Right ventricle myocardium inferior (tissue), 1 donor: Measurements from ENCODE around the gene CCDC12. TPM values are rescaled to one million over a fixed set of nuclear protein-coding genes. Genes with fewer than 3 reads are reported as not detected.

ENCODE experiments used
- ATAC-seq: fragments of 200-7000 bp; cut with Tn5 transposase; one replicate; pipeline ENCODE4 v1.9.1; 2020; ENCODE audit warnings: mild to moderate bottlenecking, moderate library complexity
- DNase-seq: peaks from one replicate; pipeline ENCODE4 v3.0.0; 2021; ENCODE audit errors: missing footprints
- intact Hi-C: fragments of 100-400 bp; cut with DNase I; formaldehyde crosslinking; loops from one replicate; pipeline ENCODE4 v1.11.0; 2022
- total RNA-seq: library from RNA; stranded (reverse); fragmentation: NEBNext Ultra II Directional; extraction: Animal tissue kit (Norgen Biotek cat#: 25700); gene quantifications from one replicate; pipeline ENCODE4 v1.2.1, GENCODE V29; 2021
- donor health status: DM: no; HTN: yes; CAD: no; lungs with severe emphysema.

The CCDC12 gene
- total RNA-seq, 1 donor from 2014 or later: 26.3 TPM

GRCh38 chr3:46883054-46883829 lies 93.3 kb downstream of the CCDC12 start:
- DNase-seq (no peak), ATAC-seq (peak; percentile 43)
- intact Hi-C loops: no loop called here

GRCh38 chr3:46882377-46883053 lies 94.0 kb downstream of the CCDC12 start:
- intact Hi-C loops: no loop called here
- ATAC-seq (peak; percentile 35), DNase-seq (no peak)

DNA sequence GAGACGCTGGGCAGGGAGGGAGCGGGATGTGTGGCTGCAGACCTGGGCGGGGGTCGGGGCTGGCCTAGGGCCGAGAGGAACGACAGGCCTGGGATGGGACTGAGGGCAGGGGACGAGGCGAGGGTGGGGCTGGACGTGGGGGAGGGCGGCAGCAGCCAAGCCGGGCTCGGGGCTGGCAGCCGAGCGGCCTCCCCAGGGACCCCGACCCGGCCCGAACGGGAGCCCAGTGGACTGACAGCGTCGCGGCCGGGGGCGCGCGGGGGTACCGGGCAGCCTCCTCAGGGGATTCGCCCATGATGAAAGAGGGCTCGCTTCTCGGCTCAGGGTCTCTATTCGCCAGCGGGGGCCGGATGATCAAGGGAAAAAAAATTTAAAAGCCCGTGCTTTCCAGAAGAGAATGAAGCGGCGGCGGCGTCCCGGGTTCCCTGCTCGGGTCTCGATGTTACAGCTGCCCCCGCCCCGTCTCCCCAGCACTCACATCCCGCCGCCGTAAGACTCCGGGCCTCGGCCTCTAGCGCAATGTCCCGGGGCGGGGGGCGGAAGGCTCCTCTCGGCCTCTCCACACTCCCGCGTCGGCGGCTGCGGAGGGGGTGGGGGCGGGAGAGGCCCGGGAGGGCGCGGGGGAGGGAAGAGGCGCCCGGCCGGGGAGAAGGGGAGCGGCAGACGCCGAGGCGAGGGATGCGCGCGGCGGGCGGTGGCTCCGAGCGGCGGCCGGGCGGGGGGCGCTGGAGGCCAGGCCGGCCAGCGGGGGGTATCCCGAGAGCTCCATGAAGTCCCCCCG lies 94.8 kb downstream of the CCDC12 start:
- DNase-seq (no peak), ATAC-seq (peak; percentile 57)
- intact Hi-C loops: no loop called here

GRCh38 chr3:46880884-46881595 lies 95.5 kb downstream of the CCDC12 start:
- intact Hi-C loops: no loop called here
- ATAC-seq: no peak
- no peak for DNase-seq

GRCh38 chr3:46878781-46879436 lies 97.6 kb downstream of the CCDC12 start:
- no peak for DNase-seq
- intact Hi-C loops: no loop called here
- ATAC-seq: no peak

- intact Hi-C loops: no loop called here
- DNase-seq (no peak), ATAC-seq (no peak)
These were observed 99.0 kb downstream of the CCDC12 start, which contains the start of gene PTH1R for GRCh38 chr3:46877406-46878125. Gene PTH1R (plus strand): TSS chr3:46877721. CDS start chr3:46883560, 5,839 bp downstream.

DNA sequence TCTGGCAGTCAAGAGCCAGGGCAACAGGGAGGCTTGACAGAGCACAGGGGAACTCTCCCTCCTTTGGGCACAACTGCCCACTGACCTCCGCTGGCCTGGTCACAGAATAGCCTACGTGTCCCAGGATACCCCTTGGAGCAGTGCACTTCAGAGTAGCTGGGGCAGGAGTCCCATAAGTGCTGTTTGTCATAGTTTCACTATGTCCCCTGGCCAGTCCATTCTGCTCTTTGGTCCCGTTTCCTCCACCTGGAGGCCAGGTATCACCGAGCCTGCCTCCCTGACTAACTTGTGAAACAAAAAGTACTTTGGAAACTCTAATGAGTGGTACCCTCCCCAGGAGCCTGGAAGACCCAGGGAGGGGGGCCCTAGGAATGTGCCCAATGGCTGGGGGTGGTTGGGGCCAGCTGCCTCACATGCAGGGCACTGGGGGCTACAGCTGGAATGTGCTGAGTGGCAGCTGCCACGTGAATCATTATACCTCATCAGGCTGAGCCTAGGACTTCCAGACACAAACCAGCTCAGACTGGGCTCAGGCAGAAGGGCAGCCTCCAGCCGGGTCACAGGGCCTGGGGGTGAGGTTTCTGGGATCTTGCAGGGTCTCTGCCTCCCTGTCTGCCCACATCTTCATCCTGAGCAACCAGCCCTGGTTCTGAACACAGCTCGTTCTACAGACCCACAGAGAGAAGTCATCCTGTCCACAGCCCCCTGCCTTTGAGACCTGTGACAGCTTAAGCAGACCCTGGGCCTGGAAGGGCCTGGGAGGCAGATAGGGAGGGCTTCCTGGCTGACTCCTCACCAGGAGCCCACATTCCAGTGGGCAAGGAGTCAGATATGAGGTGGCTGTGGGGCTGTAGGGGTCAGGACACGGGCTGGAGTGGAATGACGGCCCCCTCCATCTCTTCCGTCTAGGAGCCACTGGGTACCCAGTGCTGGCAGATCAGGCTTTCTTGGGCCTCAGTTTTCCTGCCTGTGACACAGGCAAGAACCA lies 99.9 kb downstream of the CCDC12 start:
- intact Hi-C loops: no loop called here
- ATAC-seq (no peak), DNase-seq (no peak)

- ATAC-seq (no peak), DNase-seq (no peak)
- intact Hi-C loops: no loop called here
These were observed 101.0 kb downstream of the CCDC12 start for GRCh38 chr3:46875560-46875959.

GRCh38 chr3:46874430-46874829 lies 102.1 kb downstream of the CCDC12 start:
- DNase-seq (no peak), ATAC-seq (peak; percentile 15)
- intact Hi-C loops: loop anchor here (5.0 kb wide), 2 partner anchors 133 to 898 kb away; no protein-coding TSS in a partner anchor

DNA sequence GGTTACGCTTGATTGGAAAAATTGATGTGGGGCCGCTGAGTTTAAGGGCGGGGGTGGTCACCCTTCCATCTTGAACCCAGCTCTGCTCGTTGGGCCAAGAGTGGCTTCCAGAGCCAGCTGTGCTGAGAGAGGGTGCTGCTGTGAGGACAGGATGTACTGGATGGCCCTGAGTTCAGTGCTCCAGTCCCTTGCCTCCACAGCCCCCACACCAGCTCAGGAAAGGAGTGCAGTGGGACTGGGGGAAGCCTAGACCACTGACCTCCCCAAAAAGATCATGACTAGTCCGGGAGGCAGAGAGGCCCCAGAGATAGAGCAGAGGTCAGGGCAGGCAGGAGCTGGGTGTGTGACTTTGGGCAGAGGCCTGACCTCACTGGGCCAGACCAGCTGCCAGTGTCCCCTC lies 103.0 kb downstream of the CCDC12 start:
- no peak for DNase-seq
- no peak for ATAC-seq
- intact Hi-C loops: loop anchor here (5.0 kb wide), 2 partner anchors 134 to 899 kb away; no protein-coding TSS in a partner anchor

Other genes with a start within 250 kb of the CCDC12 start
- gene MYL3, start 113.3 kb downstream of the CCDC12 start, total RNA-seq: 11,437 TPM
- gene PTH1R, start 99.0 kb downstream of the CCDC12 start, total RNA-seq: 12.7 TPM
- gene NBEAL2, start 2.9 kb upstream of the CCDC12 start, total RNA-seq: 14.5 TPM
- 26.7 TPM for gene SETD2, start 187.4 kb upstream of the CCDC12 start, total RNA-seq